ENCODE data around the gene ARHGAP45. TPM values are rescaled to one million over a fixed set of nuclear protein-coding genes. Genes with fewer than 3 reads are reported as not detected.
"Not testable (repeated sequence)": the region's sequence is repeated elsewhere in the genome, so short reads cannot be mapped to it uniquely, and the experiment has no call there.

Gene ARHGAP45
- polyA plus RNA-seq (2013, experiment 1 of 2; ENCODE audit: insufficient read length) = 6.3 TPM
- 5.9 TPM for polyA plus RNA-seq (2013, experiment 2 of 2; ENCODE audit: insufficient read length)

DNA sequence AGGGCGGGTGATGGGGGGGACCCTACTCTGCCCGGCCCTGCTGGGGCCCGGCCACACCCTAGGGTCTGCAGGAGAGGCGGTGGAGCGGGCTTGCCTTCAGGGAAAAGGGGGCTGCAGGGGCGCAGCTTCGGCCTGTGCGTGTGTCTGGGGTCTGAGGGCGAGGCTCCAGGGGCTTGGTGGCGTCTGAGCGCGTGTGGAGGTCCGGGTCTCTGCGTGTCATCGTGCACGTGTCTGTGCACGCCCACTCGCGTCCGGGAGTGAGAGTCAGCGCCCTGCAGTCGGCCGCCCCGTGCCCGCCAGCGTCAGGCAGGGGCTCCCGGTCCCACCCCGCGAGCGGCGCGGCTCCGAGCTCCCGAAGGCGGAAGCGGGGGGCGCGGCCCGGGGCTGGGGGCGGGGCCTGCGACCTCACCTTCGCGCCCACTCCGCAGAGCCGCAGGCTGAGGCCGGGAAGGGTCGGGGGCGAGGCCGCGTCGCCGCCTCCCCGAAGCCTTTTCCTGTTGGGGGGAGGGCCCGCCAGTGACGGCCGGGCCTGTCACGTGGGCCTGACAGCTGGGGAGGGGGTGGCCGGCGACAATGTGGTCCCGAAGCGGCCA, at the start of gene ARHGAP45:
TSS of gene ARHGAP45 (plus strand) at position 420 of the 593 bp plus-strand sequence. CDS start 239 bp downstream, outside the sequence.
- no peak for DNase-seq

DNA sequence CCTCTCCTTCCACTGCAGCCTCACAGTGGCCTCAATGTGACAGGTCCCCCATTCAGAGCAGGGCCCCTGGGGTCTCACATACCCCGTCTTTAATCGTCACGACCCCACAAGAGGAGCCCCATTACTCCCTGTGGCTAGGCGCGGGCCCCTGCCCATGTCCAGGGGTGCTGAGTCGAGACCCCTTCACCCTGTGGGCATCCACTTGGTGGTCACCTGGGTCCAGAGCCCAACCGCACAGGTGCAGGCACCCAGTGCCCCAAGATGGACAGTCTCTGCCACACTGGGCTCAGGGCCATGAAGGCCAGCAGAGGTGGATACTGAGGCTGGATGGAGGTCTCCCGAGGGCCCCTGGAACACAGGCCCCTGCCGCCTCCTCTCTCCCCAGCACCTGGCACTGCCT, 49.1 kb upstream of the ARHGAP45 start:
- no peak for DNase-seq

- no peak for DNase-seq
Measured at GRCh38 chr19:1018393-1018792, 48.6 kb upstream of the ARHGAP45 start.

DNA sequence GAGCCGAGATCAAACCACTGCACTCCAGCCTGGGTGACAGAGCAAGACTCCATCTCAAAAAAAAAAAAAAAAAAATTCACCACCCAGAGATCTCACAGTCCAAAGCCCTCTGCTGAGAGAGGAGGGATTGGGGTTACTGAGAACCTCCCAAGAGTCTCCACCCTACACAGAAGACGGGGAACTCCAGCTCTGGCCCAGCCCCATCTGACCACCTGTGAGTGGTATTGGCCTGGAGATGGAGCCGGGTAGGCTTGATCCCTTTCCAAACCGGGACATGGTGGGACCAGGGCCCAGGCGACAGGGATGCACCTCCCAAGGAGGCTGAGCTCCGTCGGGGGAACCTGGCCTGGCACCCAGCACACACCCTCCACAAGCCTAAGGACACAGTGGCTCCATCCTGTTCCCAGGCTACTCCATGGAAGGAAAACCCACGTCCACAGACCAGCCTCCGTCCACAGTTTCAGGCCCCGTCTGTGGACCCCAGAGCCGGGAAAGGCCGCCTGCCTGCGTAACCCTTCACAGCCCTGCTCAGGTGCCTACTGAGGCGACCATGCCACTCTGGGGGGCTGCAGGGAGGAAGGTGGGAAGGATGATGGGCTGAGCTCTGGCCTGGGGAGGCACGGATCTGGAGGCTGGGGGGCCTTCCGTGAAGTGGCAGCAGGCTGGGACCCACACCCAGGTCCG, 47.9 kb upstream of the ARHGAP45 start:
- DNase-seq = no peak

- no peak for DNase-seq
Measured at GRCh38 chr19:1019616-1019961, 47.4 kb upstream of the ARHGAP45 start.

GRCh38 chr19:1019980-1020867, 46.7 kb upstream of the ARHGAP45 start:
- DNase-seq = no peak

GRCh38 chr19:1020868-1021425, 46.0 kb upstream of the ARHGAP45 start, which contains the start of gene TMEM259:
TSS of gene TMEM259 (minus strand) at chr19:1021123. CDS start at chr19:1020996, 127 bp downstream.
- peak; percentile 98 for DNase-seq

DNA sequence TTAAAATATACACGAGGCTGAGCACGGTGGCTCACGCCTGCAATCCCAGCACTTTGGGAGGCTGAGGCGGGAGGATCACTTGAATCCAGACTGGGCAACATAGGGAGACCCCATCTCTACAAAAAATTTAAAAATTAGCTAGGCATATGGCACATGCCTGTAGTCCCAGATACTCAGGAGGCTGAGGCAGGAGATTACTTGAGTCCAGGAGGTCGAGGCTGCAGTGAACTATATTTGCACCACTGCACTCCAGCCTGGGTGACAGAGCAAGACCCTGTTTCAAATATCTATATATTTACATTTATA, 43.1 kb upstream of the ARHGAP45 start:
- not testable (repeated sequence) for DNase-seq

GRCh38 chr19:1025080-1025479, 41.9 kb upstream of the ARHGAP45 start:
- DNase-seq = not testable (repeated sequence)

- DNase-seq = peak; percentile 87
Measured at GRCh38 chr19:1025960-1026782, 40.8 kb upstream of the ARHGAP45 start, which contains the start of gene CNN2. TSS of gene CNN2 (plus strand) at chr19:1026608. CDS start at chr19:1026662, 54 bp downstream.

- peak; percentile 43 for DNase-seq
Measured at GRCh38 chr19:1026783-1027649, 40.0 kb upstream of the ARHGAP45 start.

- DNase-seq = no peak
Measured at GRCh38 chr19:1027650-1028061, 39.3 kb upstream of the ARHGAP45 start.

- peak; percentile 99 for DNase-seq
Measured at GRCh38 chr19:1028062-1028926, 38.7 kb upstream of the ARHGAP45 start.

- DNase-seq = no peak
Measured at GRCh38 chr19:1032264-1032867, 34.6 kb upstream of the ARHGAP45 start.

GRCh38 chr19:1035998-1036621, 30.9 kb upstream of the ARHGAP45 start:
- DNase-seq = no peak

- no peak for DNase-seq
Measured at GRCh38 chr19:1037621-1038064, 29.3 kb upstream of the ARHGAP45 start.

DNA sequence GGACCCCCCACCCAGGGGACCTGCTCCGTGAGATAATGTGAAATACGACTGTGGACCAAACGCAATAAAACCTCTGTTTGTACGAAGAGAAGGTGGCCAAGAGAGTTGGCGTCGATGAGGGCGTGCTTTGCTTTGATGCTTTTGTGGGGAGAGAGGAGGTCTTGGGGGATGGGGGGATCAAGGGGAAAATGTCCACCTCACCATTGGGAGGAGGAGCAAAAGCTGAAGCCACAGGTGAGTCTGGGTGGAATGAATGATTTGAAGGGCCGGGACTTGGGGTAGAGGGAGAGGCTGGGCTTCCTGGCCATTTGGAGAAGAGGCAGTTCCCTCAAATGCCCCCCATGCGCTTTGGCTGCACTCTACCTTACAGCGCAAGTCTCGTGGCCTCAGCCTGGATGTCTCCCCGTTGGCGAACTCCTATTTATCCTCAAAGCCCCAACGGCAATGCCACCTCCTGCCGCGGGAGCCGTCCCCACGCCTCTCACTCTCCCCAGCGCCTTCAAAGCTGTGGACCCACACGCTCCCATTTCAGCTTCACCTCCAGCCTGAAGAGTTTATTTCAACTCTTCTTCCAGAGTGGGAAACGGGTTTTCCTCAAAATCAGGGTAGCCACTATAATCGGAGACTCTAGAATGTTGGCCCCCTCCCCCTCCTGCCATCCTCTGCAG, 27.9 kb upstream of the ARHGAP45 start:
- DNase-seq = no peak

All from fibroblast of skin of abdomen (primary cell).